HEK293T (cell line): ENCODE data around the gene ST3GAL6.

Experiments
- CTCF ChIA-PET: fragments of 350-600 bp; formaldehyde crosslinking; extraction: SDS; loops from one replicate; lab custom pipeline; 2021; ENCODE audit warnings: antibody characterized with exemption, inconsistent platforms; lab: Yijun Ruan, JAX
- POLR2A ChIA-PET: fragments of 350-600 bp; formaldehyde crosslinking; extraction: SDS; loops from one replicate; lab custom pipeline; 2020; ENCODE audit warnings: antibody characterized with exemption, inconsistent platforms; lab: Yijun Ruan, JAX
- DNase-seq: peaks from one replicate; pipeline ENCODE4 v3.0.0; 2012; ENCODE audit warnings: mixed read lengths; ENCODE audit errors: extremely low spot score
- ARNT ChIP-seq: fragments of 450-650 bp; IDR thresholded peaks from 2 replicates; pipeline ENCODE4 v1.6.1; 2017; ENCODE audit warnings: mild to moderate bottlenecking
- BHLHE40 ChIP-seq: fragments of 450-650 bp; IDR thresholded peaks from 2 replicates; pipeline ENCODE4 v1.6.1; 2016; ENCODE audit warnings: mild to moderate bottlenecking, moderate library complexity, borderline replicate concordance
- CTBP1 ChIP-seq: fragments of 450-650 bp; IDR thresholded peaks from 2 replicates; pipeline ENCODE4 v1.6.1; 2016; ENCODE audit warnings: borderline replicate concordance
- ELF4 ChIP-seq: fragments of 450-650 bp; IDR thresholded peaks from 2 replicates; pipeline ENCODE4 v1.6.1; 2017; ENCODE audit warnings: antibody characterized with exemption
- FOXA1 ChIP-seq: fragments of 450-650 bp; IDR thresholded peaks from 2 replicates; pipeline ENCODE4 v1.6.1; 2016; ENCODE audit warnings: mild to moderate bottlenecking
- FOXK2 ChIP-seq: fragments of 450-650 bp; IDR thresholded peaks from 2 replicates; pipeline ENCODE4 v1.6.1; 2016; ENCODE audit warnings: mild to moderate bottlenecking
- FOXM1 ChIP-seq: fragments of 450-650 bp; IDR thresholded peaks from 2 replicates; pipeline ENCODE4 v1.6.1; 2017; ENCODE audit warnings: mild to moderate bottlenecking, borderline replicate concordance
- HDGF ChIP-seq: fragments of 450-650 bp; IDR thresholded peaks from 2 replicates; pipeline ENCODE4 v1.6.1; 2017; ENCODE audit warnings: antibody characterized with exemption, borderline replicate concordance
- L3MBTL2 ChIP-seq: fragments of 450-650 bp; conservative IDR thresholded peaks from 2 replicates; pipeline ENCODE4 v1.6.1; 2016; ENCODE audit warnings: mild to moderate bottlenecking
- LEF1 ChIP-seq: fragments of 450-650 bp; IDR thresholded peaks from 2 replicates; pipeline ENCODE4 v1.6.1; 2017; ENCODE audit warnings: mild to moderate bottlenecking, borderline replicate concordance
- NFRKB ChIP-seq: fragments of 450-650 bp; IDR thresholded peaks from 2 replicates; pipeline ENCODE4 v1.6.1; 2016; ENCODE audit warnings: mild to moderate bottlenecking, moderate library complexity
- SP1 ChIP-seq: fragments of 450-650 bp; IDR thresholded peaks from 2 replicates; pipeline ENCODE4 v1.6.1; 2017
- SUZ12 ChIP-seq: fragments of 450-650 bp; IDR thresholded peaks from 2 replicates; pipeline ENCODE4 v1.6.1; 2016; ENCODE audit warnings: mild to moderate bottlenecking
- TARDBP ChIP-seq: fragments of 450-650 bp; IDR thresholded peaks from 2 replicates; pipeline ENCODE4 v1.6.1; 2016
- ZNF384 ChIP-seq: fragments of 450-650 bp; IDR thresholded peaks from 2 replicates; pipeline ENCODE4 v1.6.1; 2016
- TF ChIP-seq, protein P1 (sequence below): fragments of 450-650 bp; IDR thresholded peaks from 2 replicates; pipeline ENCODE4 v1.6.1; 2016

The ST3GAL6 gene

GRCh38 chr3:98750276-98750919 is 12.7 kb upstream of the ST3GAL6 start:
- no peak for DNase-seq
- POLR2A ChIA-PET = no interaction called here
- CTCF ChIA-PET = interaction anchor here (0.7 kb wide), 2 partner anchors 19 to 123 kb away, joined by 3 to 4 read pairs; no protein-coding TSS in a partner anchor
- TF ChIP-seq FOXK2 (no peak), L3MBTL2 (no peak), FOXA1 (no peak), ELF4 (no peak), CTBP1 (no peak), LEF1 (no peak), ZNF384 (no peak), BHLHE40 (no peak), SP1 (no peak), HDGF (no peak), NFRKB (no peak), ARNT (no peak), SUZ12 (no peak), TARDBP (no peak), FOXM1 (no peak)
- TF ChIP-seq, protein P1, sequence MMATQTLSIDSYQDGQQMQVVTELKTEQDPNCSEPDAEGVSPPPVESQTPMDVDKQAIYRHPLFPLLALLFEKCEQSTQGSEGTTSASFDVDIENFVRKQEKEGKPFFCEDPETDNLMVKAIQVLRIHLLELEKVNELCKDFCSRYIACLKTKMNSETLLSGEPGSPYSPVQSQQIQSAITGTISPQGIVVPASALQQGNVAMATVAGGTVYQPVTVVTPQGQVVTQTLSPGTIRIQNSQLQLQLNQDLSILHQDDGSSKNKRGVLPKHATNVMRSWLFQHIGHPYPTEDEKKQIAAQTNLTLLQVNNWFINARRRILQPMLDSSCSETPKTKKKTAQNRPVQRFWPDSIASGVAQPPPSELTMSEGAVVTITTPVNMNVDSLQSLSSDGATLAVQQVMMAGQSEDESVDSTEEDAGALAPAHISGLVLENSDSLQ = no peak

- DNase-seq = no peak
- TF ChIP-seq ARNT (no peak), FOXK2 (no peak), NFRKB (no peak), ELF4 (no peak), LEF1 (no peak), FOXA1 (no peak)
- ChIA-PET POLR2A (no interaction called here), CTCF (no interaction called here)
Measured at GRCh38 chr3:98754483-98754882, 8.7 kb upstream of the ST3GAL6 start.

DNA sequence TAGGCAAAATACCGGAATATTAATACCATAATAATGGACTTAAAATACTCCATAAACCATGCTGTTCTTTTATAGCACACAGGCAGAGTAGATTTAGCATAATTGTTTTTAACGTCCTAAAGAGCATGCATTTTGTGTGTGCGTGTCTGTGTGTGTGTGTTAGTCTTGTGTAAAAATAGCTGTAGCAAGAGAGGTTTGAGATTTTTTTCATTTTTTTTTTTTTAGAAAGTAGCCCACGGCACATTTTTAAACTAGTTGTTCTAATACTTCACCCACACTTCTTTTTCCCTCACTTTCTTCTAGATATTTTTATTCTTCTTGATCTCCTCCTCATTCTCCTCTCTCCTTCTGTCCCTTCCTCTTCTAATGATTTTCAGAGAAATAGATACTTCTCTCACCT is 7.5 kb upstream of the ST3GAL6 start:
- TF ChIP-seq TARDBP = no peak
- no peak for TF ChIP-seq NFRKB
- TF ChIP-seq, protein P1 = no peak
- TF ChIP-seq FOXK2 = no peak
- TF ChIP-seq SUZ12 = no peak
- no peak for TF ChIP-seq FOXA1
- no peak for TF ChIP-seq LEF1
- TF ChIP-seq SP1 = no peak
- TF ChIP-seq L3MBTL2 = no peak
- no peak for TF ChIP-seq ELF4
- TF ChIP-seq BHLHE40 = no peak
- TF ChIP-seq ARNT = no peak
- TF ChIP-seq CTBP1 = no peak
- no peak for TF ChIP-seq FOXM1
- no peak for TF ChIP-seq HDGF
- DNase-seq = no peak
- ChIA-PET CTCF (no interaction called here), POLR2A (interaction anchor here (1.1 kb wide), 1 partner anchor 24 kb away, joined by 3 read pairs; no protein-coding TSS in a partner anchor)

GRCh38 chr3:98759629-98760028 is 3.5 kb upstream of the ST3GAL6 start:
- DNase-seq = no peak
- ChIA-PET POLR2A (no interaction called here), CTCF (no interaction called here)
- TF ChIP-seq HDGF = no peak
- no peak for TF ChIP-seq TARDBP
- TF ChIP-seq CTBP1 = no peak
- TF ChIP-seq FOXK2 = no peak
- TF ChIP-seq L3MBTL2 = no peak
- no peak for TF ChIP-seq SUZ12
- no peak for TF ChIP-seq SP1
- no peak for TF ChIP-seq NFRKB
- TF ChIP-seq ZNF384 = no peak
- TF ChIP-seq LEF1 = no peak
- TF ChIP-seq FOXM1 = no peak
- no peak for TF ChIP-seq ARNT
- TF ChIP-seq, protein P1 = no peak

GRCh38 chr3:98761643-98762229 is 1.4 kb upstream of the ST3GAL6 start:
- TF ChIP-seq FOXM1 (no peak), FOXK2 (no peak), SP1 (no peak), ELF4 (no peak), ZNF384 (no peak), FOXA1 (no peak), SUZ12 (no peak), CTBP1 (no peak), LEF1 (no peak), BHLHE40 (no peak), HDGF (no peak)
- ChIA-PET CTCF (interaction anchor here (0.7 kb wide), 1 partner anchor 105 kb away, joined by 3 read pairs; no protein-coding TSS in a partner anchor), POLR2A (no interaction called here)
- no peak for DNase-seq
